Upper lobe of left lung (tissue), 6 donors: ENCODE data around the gene PPM1D. TPM values are rescaled to one million over a fixed set of nuclear protein-coding genes. Genes with fewer than 3 reads are reported as not detected.

Experiments
- ATAC-seq, 2 donors: fragments of 200-7000 bp; cut with Tn5 transposase; one replicate each; pipeline ENCODE4 v1.9.1; 2022; ENCODE audit warnings: mild to moderate bottlenecking in 2 of 2, moderate library complexity in 2 of 2; ENCODE audit not compliant: low FRiP score in 2 of 2
- DNase-seq, 2 donors: peaks; one replicate each; pipeline ENCODE4 v3.0.0-alpha.2; 2019 to 2020
- H3K27ac ChIP-seq, 4 donors: fragments of 200-600 bp; sonication (generic); one replicate each; pipeline ENCODE4 v1.5.1; 2016 to 2019
- H3K27me3 ChIP-seq, 4 donors: fragments of 200-600 bp; sonication (generic); one replicate each; pipeline ENCODE4 v1.5.1; 2017 to 2019
- H3K36me3 ChIP-seq, 4 donors: fragments of 200-600 bp; sonication (generic); one replicate each; pipeline ENCODE4 v1.5.1; 2016 to 2019
- H3K4me1 ChIP-seq, 4 donors: fragments of 200-600 bp; sonication (generic); one replicate each; pipeline ENCODE4 v1.5.1; 2018 to 2019
- H3K4me3 ChIP-seq, 4 donors: fragments of 200-600 bp; sonication (generic); one replicate each; pipeline ENCODE4 v1.5.1; 2017 to 2019; ENCODE audit warnings: mild to moderate bottlenecking in 2 of 4, moderate library complexity in 1 of 4
- H3K9me3 ChIP-seq, 4 donors: fragments of 200-600 bp; sonication (generic); one replicate each; pipeline ENCODE4 v1.5.1; 2018 to 2019
- EP300 ChIP-seq, 4 donors: sonication (generic); formaldehyde crosslinking; IDR thresholded peaks; one replicate each; pipeline ENCODE4 v1.5.1; 2017; ENCODE audit warnings: antibody characterized with exemption in 4 of 4, control low read depth in 2 of 4
- POLR2A ChIP-seq, 4 donors: fragments of 450-650 bp; IDR thresholded peaks; one replicate each; pipeline ENCODE4 v1.5.1; 2016 to 2017; ENCODE audit warnings: antibody characterized with exemption in 4 of 4, mild to moderate bottlenecking in 2 of 4
- POLR2AphosphoS5 ChIP-seq, 2 donors: sonication (generic); formaldehyde crosslinking; IDR thresholded peaks; one replicate each; pipeline ENCODE4 v1.5.1; 2017; ENCODE audit warnings: antibody characterized with exemption in 2 of 2
- WGBS, 2 donors: methylation state at CpG; one replicate each; pipeline ENCODE4 v1.1.5; 2017 to 2018; 5-methylcytosine and 5-hydroxymethylcytosine counted together
- total RNA-seq, 6 donors: library from RNA; depleted of rRNA in 4 of 6; stranded (reverse); fragments of >200 nt in 4 of 6; gene quantifications; one replicate each; pipeline versions ENCODE4 v1.1.0 to v1.2.1, GENCODE V29; 2016 to 2021
- TF ChIP-seq, protein P1 (sequence below), 6 experiments: fragments of 450-650 bp in 4 of 6; fragments of 200-600 bp in 2 of 6; sonication (generic) in 2 of 6; IDR thresholded peaks; one replicate each; pipeline ENCODE4 v1.5.1; 2016 to 2019; ENCODE audit warnings: antibody characterized with exemption in 6 of 6
- donor health status: DM: no; HTN: no; CAD: no; lungs with moderate emphysema.
- donor health status: DM: no; HTN: yes; CAD: no; lungs with severe emphysema.

PPM1D gene
- total RNA-seq, 6 donors from 2014 or later: 14.4 to 25.9 (median 19.8) TPM

GRCh38 chr17:60641126-60641525 lies 41.1 kb downstream of the PPM1D start:
- Histone ChIP-seq H3K9me3 (no peaks in the 10 kb centered on the region), H3K4me3 (no peak overlapping the region), H3K27me3 (no peaks in the 10 kb centered on the region), H3K4me1 (peaks cover 0 to 11% (median 1%) of the 10 kb centered on the region in 4 donors), H3K36me3 (peaks cover 0 to 40% (median 9%) of the 10 kb centered on the region in 4 donors), H3K27ac (no peak overlapping the region)
- WGBS, 2 donors: 89 to 91% methylated on average over 3 of the region's 3 CpGs
- TF ChIP-seq POLR2A (IDR thresholded peaks at IDR 0.05) (no peak), EP300 (IDR thresholded peaks at IDR 0.05) (no peak), POLR2AphosphoS5 (IDR thresholded peaks at IDR 0.05) (no peak)
- TF ChIP-seq, protein P1, sequence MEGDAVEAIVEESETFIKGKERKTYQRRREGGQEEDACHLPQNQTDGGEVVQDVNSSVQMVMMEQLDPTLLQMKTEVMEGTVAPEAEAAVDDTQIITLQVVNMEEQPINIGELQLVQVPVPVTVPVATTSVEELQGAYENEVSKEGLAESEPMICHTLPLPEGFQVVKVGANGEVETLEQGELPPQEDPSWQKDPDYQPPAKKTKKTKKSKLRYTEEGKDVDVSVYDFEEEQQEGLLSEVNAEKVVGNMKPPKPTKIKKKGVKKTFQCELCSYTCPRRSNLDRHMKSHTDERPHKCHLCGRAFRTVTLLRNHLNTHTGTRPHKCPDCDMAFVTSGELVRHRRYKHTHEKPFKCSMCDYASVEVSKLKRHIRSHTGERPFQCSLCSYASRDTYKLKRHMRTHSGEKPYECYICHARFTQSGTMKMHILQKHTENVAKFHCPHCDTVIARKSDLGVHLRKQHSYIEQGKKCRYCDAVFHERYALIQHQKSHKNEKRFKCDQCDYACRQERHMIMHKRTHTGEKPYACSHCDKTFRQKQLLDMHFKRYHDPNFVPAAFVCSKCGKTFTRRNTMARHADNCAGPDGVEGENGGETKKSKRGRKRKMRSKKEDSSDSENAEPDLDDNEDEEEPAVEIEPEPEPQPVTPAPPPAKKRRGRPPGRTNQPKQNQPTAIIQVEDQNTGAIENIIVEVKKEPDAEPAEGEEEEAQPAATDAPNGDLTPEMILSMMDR (IDR thresholded peaks at IDR 0.05): no peak
- DNase-seq: no peak
- ATAC-seq: no peak

DNA sequence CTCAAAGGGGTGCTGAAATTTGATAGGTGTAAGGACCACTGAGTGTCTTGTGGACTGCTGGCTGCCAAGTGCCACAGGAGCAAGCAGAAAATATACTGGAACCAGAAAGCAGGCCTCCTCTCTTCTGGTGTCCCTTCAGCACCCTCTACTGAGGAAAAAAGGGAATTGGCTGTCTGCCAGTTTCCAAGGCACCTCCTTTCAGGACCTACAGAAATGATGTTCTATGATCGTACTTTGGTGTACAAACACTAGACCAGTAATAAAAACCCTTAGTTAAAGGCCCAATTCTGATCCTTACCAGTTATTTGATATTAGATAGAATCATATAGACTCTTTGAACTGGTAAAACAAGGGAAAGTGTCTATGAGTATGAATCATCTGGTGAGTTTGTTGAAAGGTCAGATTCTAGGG lies 41.8 kb downstream of the PPM1D start:
- H3K4me3 ChIP-seq: no peak overlapping the region
- H3K27me3 ChIP-seq: no peaks in the 10 kb centered on the region
- ATAC-seq (peak; percentile 59 to 71), DNase-seq (peak in 1 of 2 donors; percentile 61)
- TF ChIP-seq, protein P1 (IDR thresholded peaks at IDR 0.05): peak; percentile 18 to 40 (median 29)
- TF ChIP-seq POLR2AphosphoS5 (IDR thresholded peaks at IDR 0.05): no peak
- peaks cover 0 to 11% (median 2%) of the 10 kb centered on the region in 4 donors for H3K4me1 ChIP-seq
- no peak overlapping the region for H3K27ac ChIP-seq
- peaks cover 0 to 33% (median 5%) of the 10 kb centered on the region in 4 donors for H3K36me3 ChIP-seq
- H3K9me3 ChIP-seq: no peaks in the 10 kb centered on the region
- 19 to 30% methylated on average over 1 of the region's 1 CpG for WGBS, 2 donors

- Histone ChIP-seq H3K36me3 (peaks cover 5 to 40% (median 19%) of the 10 kb centered on the region in 4 donors), H3K4me3 (no peak overlapping the region), H3K27me3 (no peaks in the 10 kb centered on the region), H3K4me1 (peaks cover 0 to 11% (median 3%) of the 10 kb centered on the region in 4 donors), H3K9me3 (no peaks in the 10 kb centered on the region), H3K27ac (peak overlapping the region in 1 of 4 donors; percentile 6)
- TF ChIP-seq, protein P1 (IDR thresholded peaks at IDR 0.05): no peak
- TF ChIP-seq EP300 (IDR thresholded peaks at IDR 0.05) (no peak), POLR2A (IDR thresholded peaks at IDR 0.05) (no peak), POLR2AphosphoS5 (IDR thresholded peaks at IDR 0.05) (no peak)
- DNase-seq (no peak), ATAC-seq (no peak)
- 80 to 82% methylated on average over 3 of the region's 3 CpGs for WGBS, 2 donors
These were observed 46.0 kb downstream of the PPM1D start for GRCh38 chr17:60645918-60646523.

DNA sequence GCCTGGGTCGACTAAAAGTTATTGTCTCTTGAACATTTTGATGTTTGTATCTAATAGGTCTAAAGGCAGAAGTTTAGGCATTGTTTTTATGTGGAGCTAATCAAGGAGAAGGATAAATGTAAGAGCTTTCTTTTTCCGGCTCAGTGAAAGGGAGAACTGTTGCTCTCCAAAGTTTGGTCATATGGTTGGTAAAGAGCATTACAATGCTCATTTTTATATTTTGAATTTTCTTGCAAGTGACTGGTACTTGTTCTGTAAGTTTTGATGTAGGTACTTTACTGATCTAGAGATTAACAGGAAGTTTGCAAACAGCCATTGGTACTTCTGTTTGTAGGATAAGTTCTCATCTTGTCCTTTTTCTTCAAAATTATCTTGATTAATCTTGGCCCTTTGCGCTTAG lies 46.7 kb downstream of the PPM1D start:
- Histone ChIP-seq H3K36me3 (peaks cover 5 to 42% (median 22%) of the 10 kb centered on the region in 4 donors), H3K27me3 (no peaks in the 10 kb centered on the region), H3K27ac (no peak overlapping the region), H3K4me3 (no peak overlapping the region), H3K4me1 (peaks cover 0 to 10% (median 2%) of the 10 kb centered on the region in 4 donors), H3K9me3 (no peaks in the 10 kb centered on the region)
- TF ChIP-seq POLR2A (IDR thresholded peaks at IDR 0.05) (no peak), POLR2AphosphoS5 (IDR thresholded peaks at IDR 0.05) (no peak), EP300 (IDR thresholded peaks at IDR 0.05) (no peak)
- TF ChIP-seq, protein P1 (IDR thresholded peaks at IDR 0.05): no peak
- ATAC-seq (no peak), DNase-seq (no peak)
- 80 to 87% methylated on average over 3 of the region's 3 CpGs for WGBS, 2 donors

DNA sequence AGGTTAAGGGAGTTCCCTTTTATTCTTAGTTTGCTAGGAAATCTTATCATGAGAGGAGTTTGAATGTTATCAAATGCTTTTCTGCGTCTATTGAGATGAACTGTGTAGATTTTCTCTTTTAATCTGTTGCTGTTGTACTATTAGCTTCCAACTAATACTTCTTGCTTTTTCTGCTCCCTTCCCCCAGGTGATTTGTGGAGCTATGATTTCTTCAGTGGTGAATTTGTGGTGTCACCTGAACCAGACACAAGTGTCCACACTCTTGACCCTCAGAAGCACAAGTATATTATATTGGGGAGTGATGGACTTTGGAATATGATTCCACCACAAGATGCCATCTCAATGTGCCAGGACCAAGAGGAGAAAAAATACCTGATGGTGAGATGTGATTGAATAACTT lies 47.7 kb downstream of the PPM1D start:
- Histone ChIP-seq H3K36me3 (peaks cover 5 to 42% (median 23%) of the 10 kb centered on the region in 4 donors), H3K27ac (no peak overlapping the region), H3K9me3 (no peaks in the 10 kb centered on the region), H3K4me1 (peaks cover 0 to 7% (median 2%) of the 10 kb centered on the region in 4 donors), H3K27me3 (no peaks in the 10 kb centered on the region), H3K4me3 (no peak overlapping the region)
- no peak for TF ChIP-seq POLR2AphosphoS5 (IDR thresholded peaks at IDR 0.05)
- DNase-seq: no peak
- no peak for ATAC-seq
- 88 to 100% methylated on average over 1 of the region's 1 CpG for WGBS, 2 donors
